ENCODE measurements around the gene ACOT8.
"Not testable (repeated sequence)": the region's sequence is repeated elsewhere in the genome, so short reads cannot be mapped to it uniquely, and the experiment has no call there.

Gene ACOT8

DNA sequence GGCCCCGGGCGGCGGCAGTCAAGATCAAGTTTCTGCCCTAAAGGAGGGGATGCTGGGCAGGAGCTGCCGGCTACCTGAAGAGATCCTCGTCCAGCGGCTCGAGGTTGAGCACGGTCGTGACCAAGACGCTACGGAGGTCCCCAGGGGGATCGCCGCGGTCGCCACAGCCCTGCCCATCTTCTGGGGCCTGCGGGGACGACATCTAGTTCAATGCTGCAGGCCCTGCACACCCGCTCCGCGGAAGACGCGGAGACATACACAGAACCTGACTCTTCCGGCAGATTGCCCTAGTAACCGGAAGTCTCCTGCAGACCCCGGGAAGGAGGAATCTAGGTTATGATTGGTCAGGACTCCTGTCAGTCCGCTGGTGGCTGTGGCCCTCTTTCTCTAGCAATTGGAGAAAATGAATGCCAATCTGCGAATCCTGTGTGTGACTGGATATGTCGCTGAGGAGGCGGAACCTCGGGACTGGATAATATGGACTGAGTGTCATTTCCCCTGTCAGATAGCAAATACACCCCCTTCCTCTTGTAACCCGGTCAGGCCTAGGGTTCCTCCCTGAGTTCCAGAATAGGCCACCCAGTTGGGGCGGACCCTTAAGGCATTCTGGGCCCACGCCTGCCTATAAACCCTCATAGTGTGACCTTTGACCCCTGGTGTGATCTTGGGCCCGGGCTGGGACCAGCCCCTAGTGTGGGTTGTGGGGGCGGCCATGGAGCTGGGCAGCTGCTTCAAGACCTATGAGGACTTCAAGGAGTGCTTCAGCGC is at the start of gene ACOT8, which contains the start of gene ZSWIM3:
Gene ACOT8, minus strand, starts transcription at position 279 of the 768 bp plus-strand sequence. Its CDS starts 77 bp downstream, at position 202.
Gene ZSWIM3, plus strand, starts transcription at position 501 of the 768 bp plus-strand sequence. Its CDS starts 212 bp downstream, at position 713.
- in situ Hi-C loops (cut with HindIII; ENCODE audit: low sequenced_read_pairs), result no loop called here

DNA sequence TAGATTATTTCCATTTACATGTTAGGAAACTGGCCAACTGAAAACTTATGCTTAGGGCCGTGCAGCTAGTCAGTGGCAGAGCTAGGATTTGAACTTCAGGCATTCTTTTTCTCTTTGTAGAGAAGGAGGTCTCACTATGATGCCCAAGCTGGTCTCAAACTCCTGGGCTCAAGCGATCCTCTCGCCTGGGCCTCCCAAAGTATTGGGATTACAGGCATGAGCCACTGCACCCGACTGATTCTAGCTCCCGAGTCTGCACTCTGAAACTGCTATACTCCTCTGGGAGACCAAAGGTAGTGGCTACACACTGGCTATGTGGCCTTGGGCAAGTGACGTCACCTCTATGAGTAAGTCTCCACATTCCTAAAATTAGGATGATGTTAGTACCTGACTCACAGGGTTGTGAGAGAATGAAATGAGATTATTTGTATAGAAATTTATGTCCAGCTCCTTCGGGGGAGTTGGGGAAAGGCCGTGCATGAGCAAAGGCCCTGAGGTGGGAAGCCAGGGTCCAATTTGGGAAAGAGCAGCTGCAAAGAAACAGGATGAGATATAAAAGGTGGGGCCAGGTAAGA is 48.4 kb upstream of the ACOT8 start:
- in situ Hi-C loops (cut with HindIII; ENCODE audit: low sequenced_read_pairs), result no loop called here

DNA sequence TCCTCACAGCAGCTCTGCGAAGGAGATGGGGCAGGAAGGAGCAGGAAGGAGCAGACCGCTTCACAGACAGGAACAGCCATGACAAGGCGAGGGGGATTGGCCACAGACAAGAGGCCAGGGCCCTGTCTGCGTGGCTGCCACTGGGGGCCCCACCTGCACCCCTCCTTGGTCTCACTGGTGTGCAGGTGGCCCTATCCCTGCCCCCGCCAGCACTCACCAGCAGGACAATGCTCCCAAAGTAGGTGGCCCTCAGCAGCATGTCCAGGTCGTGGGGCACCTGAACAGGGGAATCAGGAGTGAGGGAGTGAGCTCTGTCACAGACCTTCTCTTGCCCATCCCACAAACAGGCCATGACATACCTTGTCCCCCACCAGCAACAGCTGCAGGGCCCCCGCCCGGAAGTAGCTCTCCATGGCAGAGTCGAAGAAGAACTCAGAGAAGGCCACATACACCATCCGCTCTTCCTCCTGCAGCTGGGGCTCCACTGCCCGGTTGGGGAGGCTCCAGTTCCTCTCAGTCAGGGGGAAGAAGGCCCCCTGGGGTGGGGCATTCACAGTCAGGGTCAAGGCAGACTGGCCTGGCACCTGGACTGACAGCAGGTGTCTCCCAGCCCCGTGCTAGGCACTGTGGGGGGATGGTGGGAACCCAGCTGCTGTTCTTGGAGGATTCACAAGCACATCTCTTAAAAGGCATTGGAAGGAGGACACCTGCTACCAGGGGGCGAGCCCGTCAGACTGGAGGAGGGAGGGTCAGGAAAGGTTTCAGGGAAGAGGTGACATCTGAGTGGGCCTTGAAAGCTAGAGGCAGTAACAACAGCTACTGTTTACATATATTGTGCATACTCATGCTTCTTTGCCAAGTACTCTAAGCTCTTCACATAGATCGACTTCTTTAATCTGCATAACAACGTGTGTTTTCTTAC is 47.7 kb upstream of the ACOT8 start:
- in situ Hi-C loops (cut with HindIII; ENCODE audit: low sequenced_read_pairs), result no loop called here

DNA sequence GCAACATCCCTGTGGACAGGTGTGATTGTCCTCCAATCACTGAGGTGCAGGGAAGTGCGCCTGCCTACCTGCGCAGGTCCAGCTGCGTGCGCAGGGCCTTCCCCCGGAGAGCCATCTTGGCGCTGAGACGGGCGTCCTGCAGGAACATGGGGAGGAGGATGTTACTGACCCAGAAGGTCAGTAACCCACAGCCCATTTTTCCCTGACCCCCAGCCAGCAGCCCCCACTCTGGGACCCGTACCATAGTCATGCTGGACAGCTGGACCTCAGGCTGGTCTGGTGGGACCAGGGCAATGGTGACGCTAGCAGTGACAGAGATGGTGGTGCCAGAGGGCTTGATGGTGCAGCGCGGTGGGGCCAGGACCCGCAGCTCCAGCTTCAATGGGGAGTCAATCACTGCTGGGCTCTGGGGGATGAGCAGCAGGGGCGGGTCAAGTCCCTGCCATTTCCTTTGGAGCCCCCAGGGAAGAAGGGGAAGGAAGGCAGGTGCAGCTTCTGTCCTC is 45.1 kb upstream of the ACOT8 start:
- in situ Hi-C loops (cut with HindIII; ENCODE audit: low sequenced_read_pairs), result no loop called here

DNA sequence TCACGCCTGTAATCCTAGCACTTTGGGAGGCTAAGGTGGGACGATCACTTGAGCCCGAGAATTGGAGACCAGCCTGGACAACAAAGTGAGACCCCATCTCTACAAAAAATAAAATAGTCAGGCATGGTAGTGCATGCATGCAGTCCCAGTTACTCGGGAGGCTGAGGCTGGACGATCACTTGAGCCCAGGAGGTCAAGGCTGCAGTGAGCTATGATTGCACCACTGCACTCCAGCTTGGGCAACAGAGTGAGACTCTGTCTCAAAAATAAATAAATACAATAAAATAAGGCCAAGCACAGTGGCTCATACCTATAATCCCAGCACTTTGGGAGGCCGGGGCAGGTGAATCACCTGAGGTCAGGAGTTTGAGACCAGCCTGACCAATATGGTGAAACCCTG is 44.1 kb upstream of the ACOT8 start:
- in situ Hi-C loops (cut with HindIII; ENCODE audit: low sequenced_read_pairs), result not testable (repeated sequence)

DNA sequence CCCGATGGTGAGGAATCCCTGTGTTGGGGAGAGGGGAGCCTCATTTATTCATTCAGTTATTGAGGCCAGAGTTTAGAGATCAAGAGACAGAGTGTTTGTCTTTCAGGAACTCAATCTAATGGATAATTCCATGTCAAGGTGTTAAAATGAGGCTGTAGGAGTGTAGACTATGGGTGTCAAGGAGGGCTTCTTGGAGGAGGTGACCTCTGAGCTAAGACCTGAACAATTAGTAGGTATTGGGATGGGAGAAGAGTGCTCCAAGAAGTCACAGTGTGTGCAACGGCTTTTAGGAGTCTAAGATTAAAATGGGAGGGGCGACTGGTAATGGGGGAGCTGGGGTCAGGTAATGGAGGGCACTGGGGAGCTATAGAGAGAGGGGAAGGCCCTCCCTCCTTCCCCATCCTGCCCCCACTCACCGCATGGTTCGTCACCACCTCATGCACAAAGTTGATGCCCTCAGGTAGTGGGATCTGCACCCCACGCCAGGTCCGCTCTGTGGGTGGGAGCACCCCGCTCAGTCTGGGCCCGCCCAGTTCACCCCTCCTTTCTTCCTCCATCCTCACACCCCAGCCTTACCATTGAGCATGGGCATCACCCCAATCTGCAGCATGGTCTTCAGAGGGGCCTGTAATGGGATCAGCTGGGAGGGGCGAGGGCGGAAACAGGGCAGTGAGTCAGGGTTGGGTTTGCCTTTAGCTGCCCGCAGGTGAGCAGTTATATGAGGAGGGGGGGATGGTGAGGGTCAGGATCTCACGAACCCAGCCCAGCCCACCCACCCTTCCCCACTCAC is 42.0 kb upstream of the ACOT8 start:
- in situ Hi-C loops (cut with HindIII; ENCODE audit: low sequenced_read_pairs), result no loop called here

DNA sequence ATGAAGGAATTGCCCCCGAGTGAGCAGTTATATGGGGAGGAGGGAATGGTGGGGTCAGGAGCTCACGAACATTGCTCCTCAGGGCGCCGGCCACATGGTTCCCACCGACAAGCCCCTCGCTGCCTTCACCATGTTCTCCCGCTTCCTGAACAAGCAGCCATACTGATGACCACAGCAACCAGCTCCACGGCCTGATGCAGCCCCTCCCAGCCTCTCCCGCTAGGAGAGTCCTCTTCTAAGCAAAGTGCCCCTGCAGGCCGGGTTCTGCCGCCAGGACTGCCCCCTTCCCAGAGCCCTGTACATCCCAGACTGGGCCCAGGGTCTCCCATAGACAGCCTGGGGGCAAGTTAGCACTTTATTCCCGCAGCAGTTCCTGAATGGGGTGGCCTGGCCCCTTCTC is 41.1 kb upstream of the ACOT8 start:
- in situ Hi-C loops (cut with HindIII; ENCODE audit: low sequenced_read_pairs), result no loop called here

DNA sequence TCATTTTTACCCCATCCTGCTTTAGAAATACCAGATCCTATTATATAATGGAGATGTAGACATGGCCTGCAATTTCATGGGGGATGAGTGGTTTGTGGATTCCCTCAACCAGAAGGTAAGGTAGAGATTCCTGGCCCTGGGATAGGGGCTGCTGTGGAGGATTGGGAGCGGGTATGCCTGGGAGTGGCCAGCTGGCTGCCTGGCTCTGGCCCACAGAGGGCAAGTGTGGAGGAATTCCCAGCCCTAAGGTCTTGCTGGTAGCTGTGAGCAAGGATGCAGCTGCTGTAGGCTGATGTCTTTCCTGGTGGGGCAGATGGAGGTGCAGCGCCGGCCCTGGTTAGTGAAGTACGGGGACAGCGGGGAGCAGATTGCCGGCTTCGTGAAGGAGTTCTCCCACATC is 40.5 kb upstream of the ACOT8 start:
- in situ Hi-C loops (cut with HindIII; ENCODE audit: low sequenced_read_pairs), result no loop called here

DNA sequence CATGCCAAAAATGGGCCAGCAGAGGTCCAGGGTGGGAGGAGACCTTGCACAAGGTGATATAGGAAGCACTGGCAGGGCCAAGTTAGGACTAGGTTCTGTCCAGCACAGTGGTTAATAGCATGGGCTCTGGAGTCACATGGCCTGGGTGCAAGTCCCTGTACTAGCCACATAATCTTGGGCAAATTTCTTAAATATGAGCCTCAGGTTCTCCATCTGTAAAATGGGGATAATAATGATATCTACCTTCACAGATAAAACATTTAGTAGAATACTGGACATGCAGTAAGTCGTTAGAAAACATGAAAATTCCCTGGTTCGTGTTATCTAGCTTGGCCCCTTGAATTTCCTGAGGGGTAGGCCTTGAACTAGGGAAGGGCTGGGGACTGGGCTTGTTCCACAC is 40.1 kb upstream of the ACOT8 start:
- in situ Hi-C loops (cut with HindIII; ENCODE audit: low sequenced_read_pairs), result no loop called here

DNA sequence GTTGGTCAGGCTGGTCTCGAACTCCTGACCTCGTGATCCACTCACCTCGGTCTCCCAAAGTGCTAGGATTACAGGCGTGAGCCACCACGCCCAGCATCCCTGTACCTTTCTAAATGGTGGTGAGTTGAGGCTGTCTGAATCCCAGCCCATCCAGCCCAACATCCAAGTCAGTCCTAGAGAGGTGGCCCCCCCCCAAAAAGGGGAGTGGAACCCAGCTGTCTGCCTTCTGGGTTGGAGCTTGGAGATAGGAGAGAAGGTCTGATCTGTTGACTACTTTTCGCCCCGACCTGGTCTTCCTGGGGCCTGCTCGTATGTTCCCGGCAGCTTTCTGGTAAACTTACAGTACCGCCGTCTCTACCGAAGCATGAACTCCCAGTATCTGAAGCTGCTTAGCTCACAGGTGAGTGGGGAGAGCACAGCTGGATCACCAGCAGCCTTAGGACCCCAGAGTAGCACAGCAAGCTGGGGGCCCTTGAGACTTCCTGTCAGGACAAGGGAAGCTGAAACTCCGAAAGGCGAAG is 39.5 kb upstream of the ACOT8 start:
- in situ Hi-C loops (cut with HindIII; ENCODE audit: low sequenced_read_pairs), result no loop called here

DNA sequence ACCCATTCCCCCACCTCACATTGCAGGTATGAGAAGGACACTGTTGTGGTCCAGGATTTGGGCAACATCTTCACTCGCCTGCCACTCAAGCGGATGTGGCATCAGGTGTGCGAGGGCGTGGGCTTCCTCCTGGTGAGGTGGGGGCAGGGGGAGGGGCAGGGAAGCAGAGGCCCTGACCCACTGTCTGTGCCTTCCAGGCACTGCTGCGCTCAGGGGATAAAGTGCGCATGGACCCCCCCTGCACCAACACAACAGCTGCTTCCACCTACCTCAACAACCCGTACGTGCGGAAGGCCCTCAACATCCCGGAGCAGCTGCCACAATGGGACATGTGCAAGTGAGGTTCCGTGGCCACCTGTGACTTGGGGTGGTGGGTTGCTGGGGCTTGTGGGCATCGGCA is 37.6 kb upstream of the ACOT8 start:
- in situ Hi-C loops (cut with HindIII; ENCODE audit: low sequenced_read_pairs), result no loop called here

DNA sequence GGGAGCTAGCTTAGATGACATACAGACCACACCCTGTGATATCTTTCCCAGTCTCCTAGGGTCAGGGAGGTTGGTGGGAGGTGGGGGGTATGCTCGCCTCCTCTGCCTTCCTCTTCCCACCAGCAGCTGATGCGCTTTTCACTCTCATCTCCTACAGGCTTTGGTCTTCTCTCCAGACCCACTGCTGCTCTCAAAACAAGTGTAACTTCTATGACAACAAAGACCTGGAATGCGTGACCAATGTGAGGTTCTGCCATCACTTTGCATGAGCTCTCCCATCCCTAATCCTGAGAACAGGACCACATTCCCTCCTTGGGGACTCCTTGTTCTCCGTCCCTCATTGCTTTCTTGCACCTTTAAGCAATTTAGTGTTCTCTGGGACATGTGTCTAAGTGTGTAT is 36.6 kb upstream of the ACOT8 start:
- in situ Hi-C loops (cut with HindIII; ENCODE audit: low sequenced_read_pairs), result no loop called here

DNA sequence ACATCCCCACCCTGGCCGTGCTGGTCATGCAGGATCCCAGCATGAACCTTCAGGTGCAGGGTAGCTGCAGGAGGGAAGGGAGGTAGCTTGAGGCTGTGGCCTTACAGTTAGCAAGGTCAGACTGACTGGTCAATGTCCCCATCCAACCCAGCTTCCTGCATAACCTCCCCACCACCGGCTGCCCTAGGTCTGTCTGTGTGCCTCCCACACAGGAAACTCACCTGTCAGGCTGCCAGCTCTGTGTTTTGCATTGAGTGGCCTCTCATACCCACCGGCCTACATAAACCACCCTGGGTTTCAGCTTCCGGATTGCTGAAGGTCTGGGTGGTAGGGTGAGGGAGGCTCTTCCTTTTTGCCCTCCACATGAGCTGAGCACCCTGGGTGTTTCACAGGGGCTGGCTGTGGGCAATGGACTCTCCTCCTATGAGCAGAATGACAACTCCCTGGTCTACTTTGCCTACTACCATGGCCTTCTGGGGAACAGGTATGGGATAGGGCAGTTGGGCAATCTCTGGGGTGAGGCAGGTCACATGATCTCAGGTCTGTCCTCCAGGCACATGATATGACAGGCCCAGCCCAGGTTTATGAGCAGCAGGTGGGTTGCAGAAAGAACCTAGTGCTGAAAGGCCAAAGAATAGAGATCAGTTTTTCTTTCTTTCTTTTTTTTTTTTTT is 35.8 kb upstream of the ACOT8 start:
- in situ Hi-C loops (cut with HindIII; ENCODE audit: low sequenced_read_pairs), result no loop called here

DNA sequence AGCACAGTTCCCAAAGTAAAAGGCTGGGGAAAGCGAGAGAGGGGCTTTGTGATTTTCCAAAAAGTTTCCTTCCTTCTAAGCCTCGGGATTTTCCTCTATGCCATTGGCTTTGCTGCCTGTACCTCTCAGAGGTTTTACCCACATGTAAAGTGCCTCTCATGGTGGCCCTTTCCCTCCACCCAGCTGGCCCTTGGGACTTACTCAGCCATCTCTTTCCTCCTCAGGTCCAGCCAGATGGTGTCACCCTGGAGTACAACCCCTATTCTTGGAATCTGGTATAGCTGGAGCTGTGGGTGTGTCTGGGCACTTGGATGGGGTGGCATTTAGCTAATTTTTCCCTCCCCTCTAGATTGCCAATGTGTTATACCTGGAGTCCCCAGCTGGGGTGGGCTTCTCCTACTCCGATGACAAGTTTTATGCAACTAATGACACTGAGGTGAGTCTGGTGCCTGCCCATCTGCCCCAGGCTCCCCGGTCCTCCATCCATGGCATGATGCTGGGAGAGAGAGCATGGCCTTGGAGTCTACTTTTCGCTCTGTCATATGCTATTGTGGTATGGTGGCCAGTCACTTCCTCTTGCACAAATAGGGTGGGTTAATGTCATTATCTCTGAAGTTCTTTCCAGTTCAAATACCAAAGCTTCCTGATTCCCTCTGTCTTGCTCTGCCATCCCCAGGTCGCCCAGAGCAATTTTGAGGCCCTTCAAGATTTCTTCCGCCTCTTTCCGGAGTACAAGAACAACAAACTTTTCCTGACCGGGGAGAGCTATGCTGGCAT is 35.0 kb upstream of the ACOT8 start:
- in situ Hi-C loops (cut with HindIII; ENCODE audit: low sequenced_read_pairs), result no loop called here

DNA sequence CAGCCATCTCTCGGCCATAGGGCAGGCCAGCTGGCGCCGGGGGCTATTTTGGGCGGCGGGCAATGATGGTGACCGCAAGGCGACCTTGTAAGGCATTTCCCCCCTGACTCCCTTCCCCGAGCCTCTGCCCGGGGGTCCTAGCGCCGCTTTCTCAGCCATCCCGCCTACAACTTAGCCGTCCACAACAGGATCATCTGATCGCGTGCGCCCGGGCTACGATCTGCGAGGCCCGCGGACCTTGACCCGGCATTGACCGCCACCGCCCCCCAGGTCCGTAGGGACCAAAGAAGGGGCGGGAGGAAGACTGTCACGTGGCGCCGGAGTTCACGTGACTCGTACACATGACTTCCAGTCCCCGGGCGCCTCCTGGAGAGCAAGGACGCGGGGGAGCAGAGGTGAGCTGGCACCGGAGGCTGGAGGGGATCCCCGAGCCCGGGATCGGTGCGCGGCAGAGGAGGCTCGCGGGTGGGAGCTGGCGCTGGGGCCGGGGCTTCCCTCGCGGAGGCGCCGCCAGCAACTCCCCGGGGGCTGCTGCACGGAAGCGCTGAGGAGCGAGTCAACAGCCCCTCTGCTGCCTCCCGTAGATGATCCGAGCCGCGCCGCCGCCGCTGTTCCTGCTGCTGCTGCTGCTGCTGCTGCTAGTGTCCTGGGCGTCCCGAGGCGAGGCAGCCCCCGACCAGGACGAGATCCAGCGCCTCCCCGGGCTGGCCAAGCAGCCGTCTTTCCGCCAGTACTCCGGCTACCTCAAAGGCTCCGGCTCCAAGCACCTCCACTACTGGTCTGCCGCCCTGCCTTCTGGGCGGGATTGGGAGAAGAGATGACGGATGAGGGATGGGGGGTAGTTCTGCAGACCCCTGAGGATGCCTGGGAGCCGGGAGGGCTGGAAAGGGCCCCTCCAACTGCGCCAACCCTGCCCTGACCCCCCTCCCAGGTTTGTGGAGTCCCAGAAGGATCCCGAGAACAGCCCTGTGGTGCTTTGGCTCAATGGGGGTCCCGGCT is 34.1 kb upstream of the ACOT8 start, which contains the start of the genes CTSA and NEURL2:
Gene CTSA, plus strand, starts transcription at position 351 of the 999 bp plus-strand sequence. Its CDS starts 234 bp downstream, at position 585.
Gene NEURL2, minus strand, starts transcription at position 224 of the 999 bp plus-strand sequence. Its CDS starts 217 bp downstream, at position 7.
- in situ Hi-C loops (cut with HindIII; ENCODE audit: low sequenced_read_pairs), result no loop called here

DNA sequence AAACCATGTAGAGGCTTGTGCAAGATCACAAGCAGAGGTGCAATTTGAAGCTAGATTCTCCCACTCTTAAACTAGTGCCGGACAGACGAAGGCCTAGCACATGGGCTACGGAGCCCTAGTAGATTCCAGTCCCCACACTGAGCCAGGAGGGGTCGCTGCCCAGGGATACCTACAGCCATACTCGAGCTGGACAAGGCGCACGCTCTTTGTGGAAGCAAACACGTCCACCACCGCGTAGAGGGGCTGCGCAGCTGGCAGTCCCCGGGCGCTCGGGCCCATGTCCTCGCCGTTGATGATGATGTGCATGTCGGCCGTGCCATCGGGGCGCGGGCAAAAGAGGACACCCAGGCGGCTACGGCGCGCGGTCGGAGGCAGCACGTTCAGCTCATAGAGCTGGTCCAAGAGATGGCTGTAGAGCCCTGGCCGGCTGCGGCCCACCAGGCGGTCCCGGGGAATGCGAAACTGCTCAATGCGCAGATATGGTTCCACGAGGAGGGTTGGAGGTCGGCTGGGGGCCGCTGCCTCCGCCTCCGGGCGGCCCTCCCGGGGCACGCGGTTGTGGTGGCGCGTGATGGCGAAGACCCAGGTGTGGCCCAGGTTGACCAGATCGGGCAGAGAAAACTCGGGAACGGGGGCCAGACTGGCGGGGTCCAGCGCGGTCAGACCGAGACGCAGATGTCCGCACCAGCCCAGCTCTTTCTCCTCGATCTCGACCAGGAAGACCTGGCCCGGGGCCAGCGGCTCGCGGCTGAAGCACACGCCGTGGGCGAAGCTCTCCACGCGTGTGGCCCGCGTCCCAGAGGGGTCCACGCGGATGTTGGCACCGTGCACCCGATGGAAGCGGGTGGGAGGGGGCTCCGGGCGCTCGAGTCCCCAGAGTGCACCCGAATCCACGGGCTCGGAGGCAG is 33.1 kb upstream of the ACOT8 start:
- in situ Hi-C loops (cut with HindIII; ENCODE audit: low sequenced_read_pairs), result no loop called here

Measured in DLD1 (cell line).